GM12801 (cell line): ENCODE results near the gene PRSS33.

Experiments used
- CTCF ChIP-seq: IDR thresholded peaks from one replicate; pipeline ENCODE4 v1.5.1; 2011; ENCODE audit warnings: control low read depth; ENCODE audit not compliant: insufficient read length; ENCODE audit errors: extremely low read depth

Gene PRSS33

GRCh38 chr16:2825049-2825742, 37.8 kb upstream of the PRSS33 start:
- no peak for TF ChIP-seq CTCF

DNA sequence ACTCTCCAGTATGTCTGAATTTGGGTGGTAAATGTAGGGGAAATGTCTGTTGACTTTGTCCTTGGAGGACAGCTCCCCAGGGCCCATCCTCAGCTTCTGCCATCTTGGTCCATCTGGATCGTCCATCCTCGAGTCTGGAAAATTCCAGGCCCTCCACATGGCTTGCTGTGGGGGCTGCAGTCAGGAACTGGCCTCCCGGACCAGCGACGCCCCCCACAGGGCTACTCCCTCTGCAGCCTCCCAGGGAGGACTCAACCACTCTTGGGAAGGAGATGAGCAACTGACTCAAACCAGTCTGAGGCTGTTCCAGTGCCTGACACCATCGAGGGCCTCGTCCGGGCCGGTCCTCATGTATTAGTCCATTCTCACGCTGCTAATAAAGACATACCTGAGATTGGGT, 37.3 kb upstream of the PRSS33 start:
- TF ChIP-seq CTCF: no peak

GRCh38 chr16:2822496-2822895, 35.1 kb upstream of the PRSS33 start:
- TF ChIP-seq CTCF: no peak

- no peak for TF ChIP-seq CTCF
Observed at GRCh38 chr16:2822158-2822495, 34.8 kb upstream of the PRSS33 start.

DNA sequence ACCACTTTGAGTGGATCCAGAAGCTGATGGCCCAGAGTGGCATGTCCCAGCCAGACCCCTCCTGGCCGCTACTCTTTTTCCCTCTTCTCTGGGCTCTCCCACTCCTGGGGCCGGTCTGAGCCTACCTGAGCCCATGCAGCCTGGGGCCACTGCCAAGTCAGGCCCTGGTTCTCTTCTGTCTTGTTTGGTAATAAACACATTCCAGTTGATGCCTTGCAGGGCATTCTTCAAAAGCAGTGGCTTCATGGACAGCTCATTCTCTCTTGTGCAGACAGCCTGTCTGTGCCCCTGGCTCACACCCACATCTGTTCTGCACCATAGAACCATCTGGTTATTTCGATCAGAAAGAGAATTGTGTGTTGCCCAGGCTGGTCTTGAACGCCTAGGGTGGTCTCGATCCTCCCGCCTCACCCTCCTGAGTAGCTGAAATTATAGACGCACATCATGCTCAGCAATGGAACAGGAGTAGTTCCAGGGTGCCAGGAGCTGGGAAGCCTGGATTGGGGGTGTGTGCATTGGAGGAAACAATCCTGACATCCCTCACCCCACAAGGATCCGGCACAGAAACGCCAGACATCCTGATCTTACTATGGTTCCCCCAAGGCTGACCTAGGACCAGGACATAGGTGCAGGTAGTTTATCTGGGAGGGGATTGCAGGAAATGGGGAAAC, 34.3 kb upstream of the PRSS33 start:
- no peak for TF ChIP-seq CTCF

DNA sequence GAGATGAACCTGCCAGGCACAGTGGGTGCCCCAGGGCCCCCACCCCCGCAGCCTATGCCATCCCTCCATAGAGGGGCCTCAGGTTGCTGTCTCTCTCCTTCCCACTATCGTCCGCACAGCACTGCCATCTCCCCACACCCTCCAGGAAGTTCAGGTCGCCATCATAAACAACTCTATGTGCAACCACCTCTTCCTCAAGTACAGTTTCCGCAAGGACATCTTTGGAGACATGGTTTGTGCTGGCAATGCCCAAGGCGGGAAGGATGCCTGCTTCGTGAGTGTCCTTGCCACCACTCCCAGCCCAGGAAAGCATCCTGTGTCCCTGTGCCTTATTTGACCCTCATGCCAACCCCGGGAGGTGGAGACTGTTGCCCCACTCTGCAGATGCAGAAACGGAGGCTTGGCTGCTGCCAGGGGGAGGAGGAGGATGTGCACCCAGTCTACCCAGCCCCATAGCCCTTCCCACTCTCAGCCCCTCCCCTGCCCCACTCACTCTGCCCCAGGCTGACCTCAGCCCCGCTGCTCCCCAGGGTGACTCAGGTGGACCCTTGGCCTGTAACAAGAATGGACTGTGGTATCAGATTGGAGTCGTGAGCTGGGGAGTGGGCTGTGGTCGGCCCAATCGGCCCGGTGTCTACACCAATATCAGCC, 33.6 kb upstream of the PRSS33 start:
- TF ChIP-seq CTCF: no peak

- TF ChIP-seq CTCF: no peak
Observed at GRCh38 chr16:2819939-2820835, 32.8 kb upstream of the PRSS33 start.
